Choroid plexus epithelial cell (primary cell): Measurements from ENCODE around the gene ASPHD2.

Source experiments
- DNase-seq: peaks from one replicate; pipeline ENCODE4 v3.0.0-alpha.2; 2010; ENCODE audit warnings: low read depth
- H3K4me3 ChIP-seq: 2 replicates; pipeline ENCODE4 v1.5.1; 2011; ENCODE audit warnings: low read depth, mild to moderate bottlenecking, control low read depth, low read length, moderate library complexity
- CTCF ChIP-seq: conservative IDR thresholded peaks from 2 replicates; pipeline ENCODE4 v1.5.1; 2011; ENCODE audit warnings: low read depth, mild to moderate bottlenecking, control low read depth, inconsistent platforms, low read length, moderate library complexity

ASPHD2 gene

GRCh38 chr22:26453812-26454500 lies 24.9 kb downstream of the ASPHD2 start:
- no peak for TF ChIP-seq CTCF
- DNase-seq, result no peak
- no peak overlapping the region for H3K4me3 ChIP-seq

- TF ChIP-seq CTCF, result no peak
- H3K4me3 ChIP-seq, result no peak overlapping the region
- no peak for DNase-seq
Observed at GRCh38 chr22:26457661-26458272, 28.7 kb downstream of the ASPHD2 start.

GRCh38 chr22:26460202-26460601 lies 31.1 kb downstream of the ASPHD2 start:
- DNase-seq, result no peak
- no peak overlapping the region for H3K4me3 ChIP-seq
- no peak for TF ChIP-seq CTCF

GRCh38 chr22:26461188-26461810 lies 32.2 kb downstream of the ASPHD2 start:
- peak; percentile 89 for TF ChIP-seq CTCF
- no peak overlapping the region for H3K4me3 ChIP-seq
- DNase-seq, result peak; percentile 34

- no peak overlapping the region for H3K4me3 ChIP-seq
- DNase-seq, result no peak
- no peak for TF ChIP-seq CTCF
Observed at GRCh38 chr22:26462051-26462450, 33.0 kb downstream of the ASPHD2 start.

- no peak for DNase-seq
- no peak overlapping the region for H3K4me3 ChIP-seq
- no peak for TF ChIP-seq CTCF
Observed at GRCh38 chr22:26462641-26463040, 33.6 kb downstream of the ASPHD2 start.
